AG08395 (cell line): ENCODE data around the gene PLXNA2.

Experiments
- DNase-seq: peaks from one replicate; pipeline ENCODE4 v3.0.0; 2012; ENCODE audit warnings: mixed read lengths, low spot score

The PLXNA2 gene

GRCh38 chr1:208115924-208116640, 128.1 kb downstream of the PLXNA2 start:
- no peak for DNase-seq

- DNase-seq = no peak
Observed at GRCh38 chr1:208113011-208113410, 131.2 kb downstream of the PLXNA2 start.

- no peak for DNase-seq
Observed at GRCh38 chr1:208112401-208112800, 131.8 kb downstream of the PLXNA2 start.

- DNase-seq = no peak
Observed at GRCh38 chr1:208111646-208112190, 132.5 kb downstream of the PLXNA2 start.

- no peak for DNase-seq
Observed at GRCh38 chr1:208110296-208110695, 133.9 kb downstream of the PLXNA2 start.

- no peak for DNase-seq
Observed at GRCh38 chr1:208108646-208109330, 135.4 kb downstream of the PLXNA2 start.

- DNase-seq = no peak
Observed at GRCh38 chr1:208108213-208108608, 136.0 kb downstream of the PLXNA2 start.

- peak; percentile 35 for DNase-seq
Observed at GRCh38 chr1:208107425-208108212, 136.6 kb downstream of the PLXNA2 start.

GRCh38 chr1:208106218-208106617, 138.0 kb downstream of the PLXNA2 start:
- DNase-seq = no peak

GRCh38 chr1:208105756-208106155, 138.4 kb downstream of the PLXNA2 start:
- no peak for DNase-seq

- no peak for DNase-seq
Observed at GRCh38 chr1:208103597-208104513, 140.3 kb downstream of the PLXNA2 start.

- DNase-seq = no peak
Observed at GRCh38 chr1:208101661-208102431, 142.3 kb downstream of the PLXNA2 start.

- DNase-seq = no peak
Observed at GRCh38 chr1:208100906-208101305, 143.3 kb downstream of the PLXNA2 start.

GRCh38 chr1:208100106-208100505, 144.1 kb downstream of the PLXNA2 start:
- no peak for DNase-seq

GRCh38 chr1:208098773-208099172, 145.4 kb downstream of the PLXNA2 start:
- DNase-seq = no peak

- peak; percentile 66 for DNase-seq
Observed at GRCh38 chr1:208093754-208094719, 150.1 kb downstream of the PLXNA2 start.

GRCh38 chr1:208093046-208093445, 151.1 kb downstream of the PLXNA2 start:
- no peak for DNase-seq

- peak; percentile 67 for DNase-seq
Observed at GRCh38 chr1:208090388-208091301, 153.5 kb downstream of the PLXNA2 start.
